PC-9 (cell line): ENCODE measurements around the gene PADI1.

Experiments
- CTCF ChIP-seq: fragments of 200-600 bp; sonication (generic); conservative IDR thresholded peaks from 2 replicates; pipeline ENCODE4 v1.6.1; 2017; ENCODE audit warnings: mixed run types, antibody characterized with exemption, mild to moderate bottlenecking, moderate library complexity
- EZH2 ChIP-seq: fragments of 200-600 bp; sonication (generic); IDR thresholded peaks from 2 replicates; pipeline ENCODE4 v1.8.0; 2017; ENCODE audit warnings: antibody characterized with exemption, low read depth

GRCh38 chr1:17184161-17184665 lies 20.7 kb upstream of the PADI1 start:
- TF ChIP-seq CTCF (no peak), EZH2 (no peak)
